HUDEP-2 (cell line): ENCODE data around the gene ATP1A1.

Experiments used
- DNase-seq, 76 experiments: peaks; one replicate each; lab custom pipeline; 2025; ENCODE audit not compliant: unreplicated experiment in 76 of 76; lab: John Stamatoyannopoulos, UW

The ATP1A1 gene

GRCh38 chr1:116433275-116434257 is 60.5 kb downstream of the ATP1A1 start:
- DNase-seq = peak in 56 of 76 experiments; percentile 5 to 75 (median 42)

- no peak for DNase-seq
These were observed 61.8 kb downstream of the ATP1A1 start for GRCh38 chr1:116434849-116435248.

DNA sequence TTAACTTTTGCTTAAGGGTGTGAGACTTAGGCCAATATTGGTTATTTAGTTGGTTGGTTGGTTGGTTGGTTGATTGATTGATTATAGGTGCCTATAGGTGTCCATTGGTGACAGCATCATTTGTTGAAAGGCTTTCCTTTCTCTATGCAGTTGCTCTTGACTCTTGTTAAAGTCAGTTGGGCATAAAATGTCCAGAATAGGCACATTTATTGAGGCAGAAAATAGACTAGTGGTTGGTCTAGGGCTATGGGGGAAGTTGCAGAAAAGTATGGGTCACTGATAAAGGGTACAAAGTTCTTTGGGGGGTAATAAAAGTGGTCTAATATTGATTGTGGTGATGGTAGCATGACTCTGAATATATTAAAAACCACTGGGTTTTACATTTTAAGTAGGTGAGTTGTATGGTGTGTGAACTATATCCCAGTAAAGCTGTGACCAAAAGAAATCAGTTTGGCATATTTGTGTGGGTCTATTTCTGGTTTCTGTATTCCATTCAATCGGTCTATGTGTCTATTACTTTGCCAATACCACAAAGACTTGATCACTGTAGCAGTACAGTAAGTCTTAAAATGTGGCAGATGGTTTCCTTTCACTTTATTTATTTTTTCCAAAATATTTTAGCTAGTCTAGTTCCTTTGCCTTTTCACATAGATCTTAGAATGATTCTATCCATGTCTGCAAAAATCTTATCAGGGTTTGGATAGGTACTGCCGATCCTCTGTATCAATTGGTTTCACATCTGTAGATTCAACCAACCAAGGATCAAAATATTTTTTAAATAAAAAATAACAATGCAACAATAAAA is 63.0 kb downstream of the ATP1A1 start:
- DNase-seq = no peak

DNA sequence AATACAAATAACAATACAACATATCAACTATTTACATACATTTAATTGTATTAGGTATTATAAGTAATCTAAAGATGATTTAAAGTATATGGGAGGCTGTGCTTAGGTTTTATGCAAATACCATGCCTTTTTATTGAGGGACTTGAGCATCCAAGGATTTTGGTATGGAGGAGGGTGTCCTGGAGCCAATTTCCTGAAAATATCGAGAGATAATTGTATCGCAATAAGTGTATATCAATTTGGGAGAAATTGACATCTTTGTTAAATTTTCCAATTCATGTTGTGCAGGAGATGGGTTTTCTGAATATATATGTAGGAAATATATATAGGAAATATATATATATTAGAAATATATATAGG is 63.5 kb downstream of the ATP1A1 start:
- DNase-seq = peak in 2 of 76 experiments; percentile 10 to 19

GRCh38 chr1:116439701-116440100 is 66.7 kb downstream of the ATP1A1 start:
- no peak for DNase-seq

GRCh38 chr1:116440731-116441130 is 67.7 kb downstream of the ATP1A1 start:
- no peak for DNase-seq

DNA sequence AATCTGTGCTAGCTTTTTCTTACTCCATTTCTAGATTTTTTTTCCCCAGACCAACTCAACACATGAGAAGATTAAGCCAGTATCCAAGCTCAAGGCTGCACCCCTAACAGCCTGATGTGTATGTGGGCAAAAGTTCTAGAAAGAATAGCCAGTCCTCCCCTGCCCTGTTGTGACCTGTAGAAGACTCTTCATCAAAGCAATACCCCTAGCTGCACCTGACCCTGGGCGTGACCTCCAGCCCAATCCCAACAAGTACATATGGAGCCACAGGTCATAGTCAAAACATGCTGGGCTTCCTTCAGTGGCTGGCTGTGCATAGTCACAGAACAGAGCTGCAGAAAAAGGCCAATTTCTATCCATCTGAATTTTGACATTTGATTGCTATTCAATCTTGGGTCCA is 72.5 kb downstream of the ATP1A1 start:
- no peak for DNase-seq

- no peak for DNase-seq
These were observed 73.6 kb downstream of the ATP1A1 start for GRCh38 chr1:116446686-116447085.

DNA sequence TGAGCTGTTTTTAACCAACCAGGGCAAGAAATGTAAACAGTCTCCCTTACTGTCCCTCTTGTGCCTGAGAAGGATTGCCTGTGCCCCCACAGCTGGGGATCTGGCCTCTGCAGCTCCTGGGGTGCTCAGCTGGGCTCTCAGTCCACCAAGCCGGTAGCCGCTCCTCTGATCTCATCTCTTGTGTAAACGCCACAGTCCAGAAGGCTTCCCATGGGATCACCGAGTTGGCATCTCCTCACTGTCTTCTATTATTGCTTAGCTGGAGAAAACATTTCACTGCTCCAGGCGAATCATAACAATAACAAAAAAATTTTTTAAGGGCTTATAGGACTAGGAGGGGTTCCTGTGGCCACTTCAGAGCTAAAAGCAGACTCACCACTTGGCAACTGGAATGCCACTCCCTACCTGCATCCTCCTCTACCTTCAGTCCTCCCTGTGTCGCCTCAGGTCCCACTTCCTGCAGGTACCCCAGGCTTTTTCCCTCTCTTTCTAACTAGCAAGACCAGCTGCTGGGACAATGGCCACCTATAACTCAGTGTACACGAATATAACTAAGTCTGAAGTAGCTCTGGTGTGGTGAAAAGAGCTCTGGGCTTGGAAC is 75.8 kb downstream of the ATP1A1 start:
- DNase-seq = no peak

- no peak for DNase-seq
These were observed 76.5 kb downstream of the ATP1A1 start for GRCh38 chr1:116449578-116449977.

DNA sequence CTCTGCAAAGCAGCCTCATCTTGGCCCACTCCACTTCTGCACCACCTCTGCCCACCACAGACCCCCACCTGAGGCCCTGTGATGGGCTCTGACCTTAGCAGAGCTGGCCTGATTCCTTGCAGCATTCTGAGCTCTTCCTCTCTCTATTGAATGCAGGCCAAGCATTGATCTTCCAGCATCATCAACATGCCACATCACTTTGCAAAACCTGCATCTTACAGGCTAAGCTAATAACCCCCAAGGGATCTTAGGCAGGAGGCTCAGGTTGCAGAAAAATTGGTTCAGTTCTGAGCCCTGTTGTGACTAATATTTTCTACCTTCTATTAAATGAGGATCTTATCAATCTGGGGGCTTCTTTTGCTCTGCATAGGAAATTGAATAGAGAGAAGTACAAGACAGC is 78.7 kb downstream of the ATP1A1 start:
- DNase-seq = no peak

DNA sequence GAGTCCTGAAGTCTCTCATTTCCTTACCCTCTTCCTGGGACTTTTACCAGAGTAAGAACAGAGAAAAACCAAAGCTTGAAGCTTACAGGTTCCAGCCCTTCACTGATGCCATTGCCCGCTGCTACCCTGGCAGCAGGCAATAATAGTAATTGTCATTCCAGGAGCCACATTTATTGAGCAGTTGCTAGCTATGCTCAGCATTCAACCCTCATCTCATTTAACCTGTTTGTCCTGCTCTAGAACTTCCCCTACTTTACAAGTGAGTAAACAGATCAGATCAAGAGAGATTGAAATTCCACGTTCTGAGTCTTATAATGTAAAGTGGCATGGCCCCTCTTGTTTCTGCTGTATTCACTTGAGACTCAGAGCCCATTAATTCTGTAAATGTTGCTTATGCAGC is 80.4 kb downstream of the ATP1A1 start:
- no peak for DNase-seq

- no peak for DNase-seq
These were observed 80.9 kb downstream of the ATP1A1 start for GRCh38 chr1:116453906-116454305.
